GM18909 (cell line): ENCODE measurements around the gene ELOB.

ENCODE experiments used
- ATAC-seq: cut with Tn5 transposase; IDR thresholded peaks from one replicate; pipeline ENCODE4 v1.9.1; 2021; ENCODE audit warnings: mild to moderate bottlenecking; ENCODE audit not compliant: unreplicated experiment, poor library complexity

Gene ELOB

DNA sequence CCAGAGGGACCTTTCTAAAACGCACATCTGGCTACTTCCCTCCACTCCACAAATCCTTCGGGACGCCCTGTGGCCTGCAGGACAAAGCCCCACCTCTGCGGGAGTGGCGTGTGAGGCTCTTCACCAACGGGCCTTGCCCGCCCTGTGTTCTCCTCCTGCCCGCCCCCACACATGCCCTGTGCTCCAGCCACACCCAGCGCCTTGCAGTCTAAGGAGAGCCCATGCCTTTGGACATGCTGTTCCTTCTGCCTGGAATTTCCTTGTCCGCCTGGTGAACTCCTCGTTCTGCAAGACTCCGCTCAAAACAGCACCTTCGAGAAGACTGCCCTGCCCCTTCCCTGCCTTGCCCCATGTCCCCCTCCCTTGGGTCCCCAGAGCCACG is 7.4 kb downstream of the ELOB start:
- ATAC-seq, result no peak

DNA sequence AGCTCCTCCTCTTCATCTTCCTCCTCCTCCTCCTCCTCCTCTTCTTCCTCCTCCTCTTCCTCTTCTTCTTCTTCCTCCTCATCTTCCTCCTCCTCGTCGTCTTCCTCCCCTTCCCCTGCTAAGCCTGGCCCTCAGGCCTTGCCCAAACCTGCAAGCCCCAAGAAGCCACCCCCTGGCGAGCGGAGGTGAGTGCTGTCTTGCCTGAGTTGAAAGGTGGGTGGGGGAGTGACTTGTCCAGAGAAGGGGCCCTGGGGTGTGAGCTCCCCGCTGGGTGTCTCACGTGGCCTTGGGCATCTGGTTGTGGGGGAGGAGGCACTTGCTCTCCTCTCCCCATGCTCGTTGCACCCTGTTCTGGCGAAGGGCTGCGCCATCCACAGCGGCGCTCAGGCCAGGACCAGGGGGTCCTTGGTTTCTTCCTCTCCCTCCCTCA is 8.0 kb downstream of the ELOB start:
- ATAC-seq, result no peak

DNA sequence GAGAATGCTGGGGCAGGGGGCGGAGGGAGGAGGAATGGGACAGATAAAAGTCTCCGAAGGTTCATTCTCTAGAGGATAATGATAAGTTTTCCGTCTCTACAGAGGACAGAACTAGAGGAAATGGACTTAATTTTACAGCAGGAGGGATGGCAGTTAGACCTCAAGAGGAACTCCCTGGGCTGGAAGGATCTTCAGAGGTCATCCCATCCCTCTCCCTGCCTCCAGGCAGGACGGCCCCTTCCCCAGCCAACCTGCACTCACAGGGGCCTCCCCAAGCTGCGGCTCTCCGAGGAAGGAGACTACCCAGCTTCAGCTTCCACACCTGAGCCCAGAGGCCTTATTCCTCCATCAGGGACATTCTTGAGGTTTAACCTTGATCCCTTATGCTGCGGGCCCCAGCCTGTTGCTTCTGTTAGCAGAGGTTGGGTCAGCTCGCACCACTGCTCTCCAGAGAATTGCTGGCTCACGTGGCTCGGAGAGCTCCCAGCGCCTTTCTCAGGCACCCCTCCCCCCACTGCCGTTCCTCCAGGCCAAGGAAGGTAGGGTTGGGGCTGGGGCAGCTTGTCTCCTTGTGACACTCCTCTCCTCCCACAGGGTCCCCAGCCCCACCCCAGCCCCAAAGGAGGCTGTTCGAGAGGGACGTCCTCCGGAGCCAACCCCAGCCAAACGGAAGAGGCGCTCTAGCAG is 8.5 kb downstream of the ELOB start:
- no peak for ATAC-seq

DNA sequence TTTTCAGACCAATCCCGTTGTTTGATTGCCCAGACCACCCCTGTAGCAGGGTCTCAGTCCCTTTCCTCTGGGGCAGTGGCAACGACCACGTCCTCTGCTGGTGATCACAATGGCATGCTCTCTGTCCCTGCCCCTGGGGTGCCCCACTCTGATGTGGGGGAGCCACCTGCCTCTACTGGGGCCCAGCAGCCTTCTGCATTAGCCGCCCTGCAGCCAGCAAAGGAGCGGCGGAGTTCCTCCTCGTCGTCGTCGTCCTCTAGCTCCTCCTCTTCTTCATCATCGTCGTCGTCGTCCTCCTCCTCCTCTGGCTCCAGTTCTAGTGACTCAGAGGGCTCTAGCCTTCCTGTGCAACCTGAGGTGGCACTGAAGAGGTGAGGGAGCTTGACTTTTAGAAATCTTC is 9.2 kb downstream of the ELOB start:
- ATAC-seq, result no peak

DNA sequence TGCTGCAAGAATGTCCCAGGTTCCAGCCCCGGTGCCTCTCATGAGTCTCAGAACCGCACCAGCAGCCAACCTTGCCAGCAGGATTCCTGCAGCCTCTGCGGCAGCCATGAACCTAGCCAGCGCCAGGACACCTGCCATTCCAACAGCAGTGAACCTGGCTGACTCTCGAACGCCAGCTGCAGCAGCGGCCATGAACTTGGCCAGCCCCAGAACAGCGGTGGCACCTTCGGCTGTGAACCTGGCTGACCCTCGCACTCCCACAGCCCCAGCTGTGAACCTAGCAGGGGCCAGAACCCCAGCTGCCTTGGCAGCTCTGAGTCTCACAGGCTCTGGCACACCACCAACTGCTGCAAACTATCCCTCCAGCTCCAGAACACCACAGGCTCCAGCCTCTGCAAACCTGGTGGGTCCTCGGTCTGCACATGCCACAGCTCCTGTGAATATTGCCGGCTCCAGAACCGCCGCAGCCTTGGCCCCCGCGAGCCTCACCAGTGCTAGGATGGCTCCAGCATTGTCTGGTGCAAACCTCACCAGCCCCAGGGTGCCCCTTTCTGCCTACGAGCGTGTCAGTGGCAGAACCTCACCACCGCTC is 9.8 kb downstream of the ELOB start:
- ATAC-seq, result no peak

DNA sequence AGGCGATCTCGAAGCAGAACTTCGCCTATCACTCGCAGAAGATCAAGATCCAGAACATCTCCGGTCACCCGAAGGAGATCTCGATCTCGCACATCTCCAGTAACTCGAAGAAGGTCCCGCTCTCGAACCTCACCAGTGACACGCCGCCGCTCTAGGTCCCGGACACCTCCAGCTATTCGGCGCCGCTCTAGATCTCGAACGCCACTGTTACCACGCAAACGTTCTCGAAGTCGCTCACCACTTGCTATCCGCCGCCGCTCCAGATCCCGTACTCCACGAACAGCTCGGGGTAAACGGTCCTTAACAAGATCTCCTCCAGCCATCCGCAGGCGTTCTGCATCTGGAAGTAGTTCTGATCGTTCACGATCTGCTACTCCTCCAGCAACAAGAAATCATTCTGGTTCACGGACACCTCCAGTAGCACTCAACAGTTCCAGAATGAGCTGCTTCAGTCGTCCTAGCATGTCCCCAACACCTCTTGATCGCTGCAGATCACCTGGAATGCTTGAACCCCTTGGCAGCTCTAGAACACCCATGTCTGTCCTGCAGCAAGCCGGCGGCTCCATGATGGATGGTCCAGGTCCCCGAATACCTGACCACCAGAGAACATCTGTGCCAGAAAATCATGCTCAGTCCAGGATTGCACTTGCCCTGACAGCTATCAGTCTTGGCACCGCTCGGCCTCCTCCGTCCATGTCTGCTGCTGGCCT is 10.5 kb downstream of the ELOB start:
- no peak for ATAC-seq

DNA sequence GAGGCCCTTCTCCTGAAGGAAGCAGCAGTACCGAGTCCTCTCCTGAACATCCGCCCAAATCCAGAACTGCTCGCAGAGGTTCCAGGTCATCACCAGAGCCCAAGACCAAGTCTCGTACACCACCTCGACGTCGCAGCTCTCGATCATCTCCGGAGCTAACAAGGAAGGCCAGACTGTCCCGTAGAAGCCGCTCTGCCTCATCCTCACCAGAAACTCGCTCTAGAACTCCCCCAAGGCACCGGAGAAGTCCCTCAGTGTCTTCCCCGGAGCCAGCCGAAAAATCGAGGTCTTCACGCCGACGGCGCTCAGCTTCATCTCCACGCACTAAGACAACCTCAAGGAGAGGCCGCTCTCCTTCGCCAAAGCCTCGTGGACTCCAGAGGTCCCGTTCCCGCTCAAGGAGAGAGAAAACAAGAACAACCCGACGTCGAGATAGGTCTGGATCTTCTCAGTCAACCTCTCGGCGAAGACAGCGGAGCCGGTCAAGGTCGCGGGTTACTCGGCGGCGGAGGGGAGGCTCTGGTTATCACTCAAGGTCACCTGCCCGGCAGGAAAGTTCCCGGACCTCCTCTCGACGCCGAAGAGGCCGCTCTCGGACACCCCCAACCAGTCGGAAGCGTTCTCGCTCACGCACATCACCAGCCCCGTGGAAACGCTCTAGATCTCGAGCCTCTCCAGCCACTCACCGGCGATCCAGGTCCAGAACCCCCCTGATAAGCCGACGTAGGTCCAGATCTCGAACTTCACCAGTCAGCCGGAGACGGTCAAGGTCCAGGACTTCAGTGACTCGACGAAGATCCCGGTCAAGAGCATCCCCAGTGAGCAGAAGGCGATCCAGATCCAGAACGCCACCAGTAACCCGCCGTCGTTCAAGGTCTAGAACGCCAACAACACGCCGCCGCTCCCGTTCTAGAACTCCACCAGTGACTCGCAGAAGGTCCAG is 11.3 kb downstream of the ELOB start:
- no peak for ATAC-seq

DNA sequence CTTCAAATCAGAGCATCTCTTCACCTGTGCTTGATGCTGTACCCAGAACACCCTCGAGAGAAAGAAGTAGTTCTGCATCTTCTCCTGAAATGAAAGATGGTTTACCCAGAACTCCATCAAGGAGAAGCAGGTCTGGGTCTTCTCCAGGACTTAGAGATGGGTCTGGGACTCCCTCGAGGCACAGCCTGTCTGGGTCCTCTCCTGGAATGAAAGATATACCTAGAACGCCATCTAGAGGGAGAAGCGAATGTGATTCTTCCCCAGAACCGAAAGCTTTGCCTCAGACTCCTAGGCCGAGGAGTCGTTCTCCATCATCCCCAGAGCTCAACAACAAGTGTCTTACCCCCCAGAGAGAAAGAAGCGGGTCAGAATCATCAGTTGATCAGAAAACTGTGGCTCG is 12.4 kb downstream of the ELOB start:
- ATAC-seq, result no peak

DNA sequence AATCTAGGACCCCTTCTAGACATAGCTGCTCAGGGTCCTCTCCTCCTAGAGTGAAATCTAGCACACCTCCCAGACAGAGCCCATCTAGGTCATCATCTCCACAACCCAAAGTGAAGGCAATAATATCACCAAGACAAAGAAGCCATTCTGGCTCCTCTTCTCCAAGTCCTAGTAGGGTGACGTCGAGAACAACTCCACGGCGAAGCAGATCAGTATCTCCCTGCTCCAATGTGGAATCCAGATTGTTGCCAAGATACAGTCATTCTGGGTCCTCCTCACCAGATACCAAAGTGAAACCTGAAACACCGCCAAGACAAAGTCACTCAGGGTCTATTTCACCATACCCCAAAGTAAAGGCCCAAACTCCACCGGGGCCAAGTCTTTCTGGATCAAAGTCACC is 13.9 kb downstream of the ELOB start:
- ATAC-seq, result no peak

DNA sequence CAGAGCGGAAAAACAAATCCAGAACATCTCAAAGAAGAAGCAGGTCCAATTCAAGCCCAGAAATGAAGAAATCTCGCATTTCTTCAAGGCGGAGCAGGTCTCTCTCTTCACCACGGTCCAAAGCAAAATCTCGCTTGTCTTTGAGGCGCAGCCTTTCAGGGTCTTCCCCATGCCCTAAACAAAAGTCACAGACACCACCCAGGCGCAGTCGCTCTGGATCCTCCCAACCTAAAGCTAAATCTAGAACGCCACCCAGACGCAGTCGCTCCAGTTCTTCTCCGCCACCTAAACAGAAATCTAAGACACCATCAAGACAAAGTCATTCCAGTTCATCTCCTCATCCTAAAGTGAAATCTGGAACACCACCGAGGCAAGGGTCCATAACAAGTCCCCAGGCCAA is 14.4 kb downstream of the ELOB start:
- no peak for ATAC-seq

DNA sequence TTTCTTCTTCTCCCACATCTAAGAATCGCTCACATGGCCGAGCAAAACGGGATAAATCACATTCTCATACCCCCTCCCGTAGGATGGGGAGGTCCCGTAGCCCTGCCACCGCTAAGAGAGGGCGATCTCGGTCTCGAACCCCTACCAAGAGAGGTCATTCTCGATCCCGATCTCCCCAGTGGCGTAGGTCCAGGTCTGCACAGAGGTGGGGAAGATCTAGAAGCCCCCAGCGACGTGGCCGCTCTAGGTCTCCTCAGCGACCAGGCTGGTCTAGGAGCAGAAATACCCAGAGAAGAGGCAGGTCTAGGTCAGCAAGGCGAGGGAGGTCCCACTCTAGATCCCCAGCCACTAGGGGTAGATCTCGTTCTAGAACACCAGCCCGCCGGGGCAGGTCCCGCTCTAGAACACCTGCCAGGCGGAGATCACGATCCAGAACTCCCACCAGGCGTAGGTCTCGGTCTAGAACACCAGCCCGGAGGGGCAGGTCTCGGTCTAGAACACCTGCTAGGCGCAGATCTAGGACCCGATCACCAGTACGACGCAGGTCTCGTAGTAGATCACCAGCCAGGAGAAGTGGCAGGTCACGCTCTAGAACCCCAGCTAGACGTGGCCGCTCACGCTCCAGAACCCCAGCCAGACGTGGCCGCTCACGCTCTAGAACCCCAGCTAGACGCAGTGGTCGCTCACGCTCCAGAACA is 15.0 kb downstream of the ELOB start:
- ATAC-seq, result no peak

DNA sequence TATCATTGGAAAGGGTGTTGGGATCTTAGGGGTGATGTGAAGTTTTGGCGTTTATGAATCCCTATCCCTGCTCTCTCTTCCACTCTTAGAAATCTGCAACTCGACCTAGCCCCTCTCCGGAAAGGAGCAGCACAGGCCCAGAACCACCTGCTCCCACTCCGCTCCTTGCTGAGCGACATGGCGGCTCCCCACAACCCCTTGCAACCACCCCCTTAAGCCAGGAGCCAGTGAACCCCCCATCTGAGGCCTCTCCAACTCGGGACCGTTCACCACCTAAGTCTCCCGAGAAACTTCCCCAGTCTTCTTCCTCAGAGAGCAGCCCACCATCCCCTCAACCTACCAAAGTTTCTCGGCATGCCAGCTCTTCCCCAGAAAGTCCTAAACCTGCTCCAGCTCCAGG is 15.6 kb downstream of the ELOB start:
- ATAC-seq, result no peak

DNA sequence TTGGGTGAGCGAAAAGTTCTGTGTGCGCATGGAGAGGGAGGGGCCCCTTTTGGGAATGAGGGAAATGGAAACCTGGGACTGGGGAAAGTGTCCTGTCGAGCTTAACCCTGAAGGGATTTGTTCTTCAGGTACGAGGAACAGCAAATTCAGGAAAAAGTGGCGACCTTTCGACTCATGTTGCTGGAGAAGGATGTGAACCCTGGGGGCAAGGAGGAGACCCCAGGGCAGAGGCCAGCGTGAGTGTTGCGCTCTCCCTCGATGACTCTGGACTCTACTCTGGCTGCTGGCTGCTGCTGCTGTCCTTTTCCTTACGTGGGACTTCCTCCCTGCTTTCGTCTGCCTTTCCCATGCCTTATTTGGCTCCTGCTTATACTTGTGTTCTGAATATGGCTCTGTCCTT is 19.7 kb downstream of the ELOB start:
- no peak for ATAC-seq

DNA sequence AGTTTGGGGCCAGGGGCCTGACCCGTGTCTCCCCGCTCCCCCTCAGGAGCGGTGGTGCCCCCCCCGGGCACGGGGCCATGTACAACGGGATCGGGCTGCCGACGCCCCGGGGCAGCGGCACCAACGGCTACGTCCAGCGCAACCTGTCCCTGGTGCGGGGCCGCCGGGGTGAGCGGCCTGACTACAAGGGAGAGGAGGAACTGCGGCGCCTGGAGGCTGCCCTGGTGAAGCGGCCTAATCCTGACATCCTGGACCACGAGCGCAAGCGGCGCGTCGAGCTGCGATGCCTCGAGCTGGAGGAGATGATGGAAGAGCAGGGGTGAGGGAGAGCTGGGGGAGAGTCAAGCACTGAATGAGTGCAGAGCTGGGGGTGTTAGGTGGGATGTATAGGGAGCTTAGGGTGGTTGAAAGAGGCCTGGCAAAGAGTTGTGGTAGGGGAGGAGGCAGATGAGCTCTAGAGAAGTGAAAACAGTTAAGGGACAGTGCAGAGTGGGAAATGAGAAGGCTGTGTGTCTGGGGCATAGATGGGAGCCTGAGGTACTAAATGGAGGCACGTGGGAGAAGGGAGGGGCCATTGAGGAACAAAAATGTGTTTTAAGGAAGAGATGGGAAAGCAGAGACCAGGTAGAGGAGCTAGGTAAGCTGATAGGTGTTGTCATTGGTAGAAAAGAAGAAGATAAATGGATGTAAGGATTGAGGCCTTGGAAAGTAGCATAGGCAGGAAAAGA is 20.6 kb downstream of the ELOB start:
- ATAC-seq, result no peak

DNA sequence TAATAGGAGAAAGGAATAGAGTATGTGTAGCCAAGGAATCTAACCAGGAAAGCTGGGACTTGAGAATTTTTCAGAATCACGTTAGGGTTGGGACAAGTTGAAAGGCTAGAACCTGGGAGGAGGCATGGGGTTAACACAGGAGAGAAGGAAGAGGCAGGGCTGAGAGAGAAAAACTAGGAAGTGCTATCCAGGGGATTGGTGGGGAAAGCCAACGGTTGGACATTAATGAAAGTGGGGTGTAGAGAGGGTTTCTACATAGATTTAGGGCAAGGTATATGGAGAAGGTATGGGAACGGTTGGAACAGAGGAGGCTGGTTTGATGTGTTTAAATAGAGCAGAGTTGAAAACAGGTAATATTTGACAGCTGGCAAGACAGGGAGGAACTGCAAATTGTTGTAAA is 21.9 kb downstream of the ELOB start:
- no peak for ATAC-seq

DNA sequence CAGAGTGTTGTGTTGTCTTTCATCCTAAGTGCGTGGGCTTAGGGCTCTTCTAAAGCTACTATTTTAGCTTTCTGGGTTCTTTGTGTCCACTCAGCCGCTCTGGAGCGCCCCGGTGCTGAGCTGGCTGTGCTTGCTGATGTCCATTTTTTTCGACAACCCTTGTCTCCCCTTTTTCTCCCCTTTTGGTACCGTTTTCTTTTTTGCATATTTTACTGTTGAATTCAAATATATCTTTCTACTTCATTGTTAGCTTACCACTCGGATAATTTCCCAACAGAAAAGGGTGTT is 23.4 kb downstream of the ELOB start:
- no peak for ATAC-seq

DNA sequence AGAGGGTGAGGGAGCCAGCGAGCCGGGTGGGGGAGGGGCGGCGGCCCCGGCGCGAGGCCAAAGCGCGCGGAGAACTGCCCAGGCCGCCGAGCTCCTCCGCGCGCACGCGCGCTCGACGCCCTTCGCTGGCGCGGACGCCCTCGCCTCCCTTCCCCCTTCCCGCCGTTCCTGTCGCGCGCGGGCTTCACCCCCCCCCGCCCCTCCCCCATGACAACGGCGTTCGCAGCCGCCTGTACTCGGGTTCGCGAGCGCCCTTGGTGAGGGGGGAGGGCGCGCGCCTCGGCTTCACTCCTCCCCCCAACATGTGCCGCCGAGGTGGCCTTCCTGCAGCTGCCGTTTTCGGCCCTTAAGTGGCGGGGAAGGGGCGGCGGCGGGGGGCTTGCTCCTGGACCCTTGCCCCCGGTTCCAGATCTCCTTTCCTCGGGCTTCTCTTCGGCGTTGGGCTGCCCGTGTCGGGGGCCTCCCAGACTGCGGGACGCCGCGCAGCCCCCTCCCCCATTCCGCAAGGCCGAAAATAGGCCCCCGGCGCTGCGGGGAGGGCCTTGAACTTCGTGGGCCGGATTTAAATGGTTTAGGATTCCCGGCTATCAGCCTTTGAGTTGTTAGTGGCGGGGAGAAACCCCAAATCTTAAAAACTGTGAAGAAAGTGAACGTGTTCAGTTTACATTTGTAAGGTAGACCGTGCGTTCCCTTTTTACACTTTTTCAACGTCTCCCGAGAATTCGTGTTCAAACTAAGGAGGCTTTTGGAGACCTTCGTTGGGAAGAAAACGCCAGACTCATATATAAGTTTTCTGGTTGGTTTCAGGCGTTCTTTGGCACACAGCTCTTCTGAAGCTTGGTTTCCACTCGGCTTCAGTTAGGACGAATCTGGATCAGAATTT is 24.0 kb downstream of the ELOB start:
- ATAC-seq, result peak; percentile 45

DNA sequence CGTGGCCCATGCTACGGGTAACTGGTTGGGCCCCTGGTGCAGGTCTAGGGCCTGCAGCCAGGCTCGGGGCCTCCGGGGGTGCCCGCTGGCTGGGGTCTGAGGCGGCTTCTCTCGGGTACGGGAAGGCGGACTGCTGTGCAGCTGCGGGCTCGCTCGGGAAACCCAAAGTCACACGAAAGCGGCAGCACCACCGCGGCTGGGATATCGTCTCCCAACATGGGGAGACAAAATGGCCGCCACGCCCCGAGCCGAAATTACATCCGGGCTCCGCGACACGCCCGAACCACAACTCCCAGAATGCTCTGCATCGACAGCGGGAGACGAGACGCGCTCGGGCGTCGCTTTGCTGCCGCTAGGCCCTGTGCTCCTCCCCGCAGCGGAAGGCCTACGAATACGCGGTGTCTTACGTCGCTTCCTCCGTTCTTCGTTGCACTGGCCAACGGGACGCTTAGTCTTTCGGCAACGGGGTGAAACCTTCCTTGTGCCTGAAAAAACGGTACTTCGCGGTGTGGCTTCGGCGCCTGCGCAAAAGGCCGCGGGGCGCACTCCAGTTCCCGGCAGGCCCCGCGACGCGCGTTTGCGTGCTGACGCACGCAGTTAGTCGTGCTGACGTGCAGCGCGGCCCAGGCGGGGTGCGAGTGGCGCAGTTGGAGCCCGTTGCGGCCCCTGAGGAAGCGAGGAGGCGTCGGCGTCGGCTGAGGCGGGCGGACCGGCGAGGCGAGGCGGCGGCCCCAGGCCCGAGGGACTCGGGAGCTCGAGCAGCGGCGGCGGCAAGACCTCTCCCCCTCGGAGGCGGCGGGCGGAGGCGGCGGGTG is 24.8 kb downstream of the ELOB start, which contains the start of gene SRRM2:
TSS of gene SRRM2 (plus strand) at position 604 of the 815 bp plus-strand sequence. CDS start 3,727 bp downstream, outside the sequence.
- peak; percentile 87 for ATAC-seq
